ENCODE measurements around the gene PRPH. TPM values are rescaled to one million over a fixed set of nuclear protein-coding genes. Genes with fewer than 3 reads are reported as not detected.
"Not testable (repeated sequence)": the region's sequence is repeated elsewhere in the genome, so short reads cannot be mapped to it uniquely, and the experiment has no call there.

Gene PRPH
- total RNA-seq, result not detected
- not detected for total RNA-seq (2013)

- H3K9me3 ChIP-seq (ENCODE audit: control insufficient read depth, insufficient read depth, low read length), result no peaks in the 10 kb centered on the region
- peaks cover 18% of the 10 kb centered on the region for H3K4me1 ChIP-seq (ENCODE audit: control insufficient read depth, insufficient read depth, low read length)
- Mint-ChIP-seq H3K4me3 (no peak within 1 kb of the TSS), H3K9me3 (no peaks in the 10 kb centered on the region), H3K27ac (no peak within 1 kb of the TSS), H3K36me3 (no peaks in the 10 kb centered on the region), H3K4me1 (peaks cover 0 to 7% of the 10 kb centered on the region in 2 donors), H3K27me3 (ENCODE audit: low read depth in 2 of 2) (peaks cover 25 to 55% of the 10 kb centered on the region in 2 donors)
- H3K36me3 ChIP-seq (ENCODE audit: control insufficient read depth, insufficient read depth, low read length), result no peaks in the 10 kb centered on the region
- no peak within 1 kb of the TSS for H3K4me3 ChIP-seq (ENCODE audit: low read length)
- WGBS (ENCODE audit: insufficient coverage), result 9% methylated on average over 81 of the region's 82 CpGs
- TF ChIP-seq, protein P1, sequence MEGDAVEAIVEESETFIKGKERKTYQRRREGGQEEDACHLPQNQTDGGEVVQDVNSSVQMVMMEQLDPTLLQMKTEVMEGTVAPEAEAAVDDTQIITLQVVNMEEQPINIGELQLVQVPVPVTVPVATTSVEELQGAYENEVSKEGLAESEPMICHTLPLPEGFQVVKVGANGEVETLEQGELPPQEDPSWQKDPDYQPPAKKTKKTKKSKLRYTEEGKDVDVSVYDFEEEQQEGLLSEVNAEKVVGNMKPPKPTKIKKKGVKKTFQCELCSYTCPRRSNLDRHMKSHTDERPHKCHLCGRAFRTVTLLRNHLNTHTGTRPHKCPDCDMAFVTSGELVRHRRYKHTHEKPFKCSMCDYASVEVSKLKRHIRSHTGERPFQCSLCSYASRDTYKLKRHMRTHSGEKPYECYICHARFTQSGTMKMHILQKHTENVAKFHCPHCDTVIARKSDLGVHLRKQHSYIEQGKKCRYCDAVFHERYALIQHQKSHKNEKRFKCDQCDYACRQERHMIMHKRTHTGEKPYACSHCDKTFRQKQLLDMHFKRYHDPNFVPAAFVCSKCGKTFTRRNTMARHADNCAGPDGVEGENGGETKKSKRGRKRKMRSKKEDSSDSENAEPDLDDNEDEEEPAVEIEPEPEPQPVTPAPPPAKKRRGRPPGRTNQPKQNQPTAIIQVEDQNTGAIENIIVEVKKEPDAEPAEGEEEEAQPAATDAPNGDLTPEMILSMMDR (IDR thresholded peaks at IDR 0.05), result no peak
- ATAC-seq (no peak), DNase-seq (peak in 1 of 2 donors; percentile 23)
- intact Hi-C loops (cut with micrococcal nuclease), result no loop called here
- H3K27me3 ChIP-seq (ENCODE audit: control insufficient read depth, insufficient read depth, low read length), result peaks cover 43% of the 10 kb centered on the region
- no peak within 1 kb of the TSS for H3K27ac ChIP-seq (ENCODE audit: low read length)
Measured at GRCh38 chr12:49295082-49295936, at the start of gene PRPH. PRPH (plus strand) TSS chr12:49295147; CDS start chr12:49295201, 54 bp downstream.

- Histone ChIP-seq H3K4me1 (ENCODE audit: control insufficient read depth, insufficient read depth, low read length) (no peaks in the 10 kb centered on the region), H3K36me3 (ENCODE audit: control insufficient read depth, insufficient read depth, low read length) (no peaks in the 10 kb centered on the region), H3K27me3 (ENCODE audit: control insufficient read depth, insufficient read depth, low read length) (no peaks in the 10 kb centered on the region), H3K4me3 (ENCODE audit: low read length) (no peak overlapping the region), H3K9me3 (ENCODE audit: control insufficient read depth, insufficient read depth, low read length) (no peaks in the 10 kb centered on the region), H3K27ac (ENCODE audit: low read length) (no peak overlapping the region)
- H3K4me3 Mint-ChIP-seq, result no peak overlapping the region
- WGBS (ENCODE audit: insufficient coverage), result 93% methylated on average over 2 of the region's 5 CpGs
- H3K27ac Mint-ChIP-seq, result no peak overlapping the region
- no peaks in the 10 kb centered on the region for H3K36me3 Mint-ChIP-seq
- DNase-seq (no peak), ATAC-seq (no peak)
- intact Hi-C loops (cut with micrococcal nuclease), result no loop called here
- H3K9me3 Mint-ChIP-seq, result no peaks in the 10 kb centered on the region
- TF ChIP-seq, protein P1 (IDR thresholded peaks at IDR 0.05), result no peak
- H3K4me1 Mint-ChIP-seq, result no peaks in the 10 kb centered on the region
- no peaks in the 10 kb centered on the region for H3K27me3 Mint-ChIP-seq (ENCODE audit: low read depth in 2 of 2)
Measured at GRCh38 chr12:49251357-49251756, 43.6 kb upstream of the PRPH start.

GRCh38 chr12:49253033-49253623 lies 41.8 kb upstream of the PRPH start:
- TF ChIP-seq, protein P1 (IDR thresholded peaks at IDR 0.05), result no peak
- Histone ChIP-seq H3K4me3 (ENCODE audit: low read length) (no peak overlapping the region), H3K9me3 (ENCODE audit: control insufficient read depth, insufficient read depth, low read length) (no peaks in the 10 kb centered on the region), H3K27ac (ENCODE audit: low read length) (no peak overlapping the region), H3K4me1 (ENCODE audit: control insufficient read depth, insufficient read depth, low read length) (no peaks in the 10 kb centered on the region), H3K36me3 (ENCODE audit: control insufficient read depth, insufficient read depth, low read length) (no peaks in the 10 kb centered on the region), H3K27me3 (ENCODE audit: control insufficient read depth, insufficient read depth, low read length) (no peaks in the 10 kb centered on the region)
- no peaks in the 10 kb centered on the region for H3K36me3 Mint-ChIP-seq
- 89% methylated on average over 11 of the region's 11 CpGs for WGBS (ENCODE audit: insufficient coverage)
- no peaks in the 10 kb centered on the region for H3K27me3 Mint-ChIP-seq (ENCODE audit: low read depth in 2 of 2)
- H3K27ac Mint-ChIP-seq, result no peak overlapping the region
- H3K4me3 Mint-ChIP-seq, result no peak overlapping the region
- no peak for DNase-seq
- intact Hi-C loops (cut with micrococcal nuclease), result no loop called here
- no peak for ATAC-seq
- H3K9me3 Mint-ChIP-seq, result no peaks in the 10 kb centered on the region
- no peaks in the 10 kb centered on the region for H3K4me1 Mint-ChIP-seq

- H3K27me3 Mint-ChIP-seq (ENCODE audit: low read depth in 2 of 2); H3K4me3 Mint-ChIP-seq; intact Hi-C loops (cut with micrococcal nuclease); H3K4me1 ChIP-seq (ENCODE audit: control insufficient read depth, insufficient read depth, low read length); ATAC-seq; H3K4me1 Mint-ChIP-seq; H3K36me3 ChIP-seq (ENCODE audit: control insufficient read depth, insufficient read depth, low read length); H3K36me3 Mint-ChIP-seq; DNase-seq; H3K27ac Mint-ChIP-seq; H3K4me3 ChIP-seq (ENCODE audit: low read length); H3K9me3 Mint-ChIP-seq; H3K9me3 ChIP-seq (ENCODE audit: control insufficient read depth, insufficient read depth, low read length); H3K27me3 ChIP-seq (ENCODE audit: control insufficient read depth, insufficient read depth, low read length); H3K27ac ChIP-seq (ENCODE audit: low read length): not testable (repeated sequence)
- 94% methylated on average over 10 of the region's 10 CpGs for WGBS (ENCODE audit: insufficient coverage)
Measured at GRCh38 chr12:49255456-49255855, 39.5 kb upstream of the PRPH start.
